SH-SY5Y (cell line): ENCODE measurements around the gene TMEM69.

Experiments used
- GATA2 ChIP-seq: IDR thresholded peaks from 2 replicates; pipeline ENCODE4 v1.6.1; 2011; ENCODE audit warnings: mild to moderate bottlenecking, low read depth, low read length
- GATA3 ChIP-seq: IDR thresholded peaks from 2 replicates; pipeline ENCODE4 v1.6.1; 2011; ENCODE audit warnings: low read depth, mild to moderate bottlenecking, low read length, moderate library complexity

GRCh38 chr1:45686015-45686287 is 2.0 kb upstream of the TMEM69 start:
- TF ChIP-seq GATA3 = no peak
- no peak for TF ChIP-seq GATA2
